K562 (cell line): Measurements from ENCODE around the gene DDX39A. TPM values are rescaled to one million over a fixed set of nuclear protein-coding genes. Genes with fewer than 3 reads are reported as not detected.
A peak's percentile ranks its signal among the peaks of the same experiment; 100 is the strongest.

Experiments
- CBX1 ChIP-seq: sonication (generic); IDR thresholded peaks from 2 replicates; pipeline ENCODE4 v1.6.1; 2016; ENCODE audit warnings: antibody characterized with exemption, low read depth, mild to moderate bottlenecking
- CTBP1 ChIP-seq: fragments of 450-650 bp; IDR thresholded peaks from 2 replicates; pipeline ENCODE4 v1.6.1; 2016; ENCODE audit warnings: borderline replicate concordance
- FUS ChIP-seq: fragments of 200-400 bp; formaldehyde crosslinking; optimal IDR thresholded peaks from 2 replicates; pipeline ENCODE3; 2017; ENCODE audit warnings: low read depth, low read length
- HNRNPL ChIP-seq: fragments of 200-400 bp; formaldehyde crosslinking; IDR thresholded peaks from 2 replicates; pipeline ENCODE4 v1.6.1; 2017; ENCODE audit warnings: low read depth, mild to moderate bottlenecking, low read length
- IRF1 ChIP-seq: sonication (generic); formaldehyde crosslinking; IDR thresholded peaks from 2 replicates; pipeline ENCODE4 v1.8.0; 2022; ENCODE audit warnings: missing genetic modification reagents, mild to moderate bottlenecking, borderline replicate concordance
- IRF2 ChIP-seq: sonication (generic); formaldehyde crosslinking; IDR thresholded peaks from 2 replicates; pipeline ENCODE4 v1.8.1; 2022; ENCODE audit warnings: mild to moderate bottlenecking, missing genetic modification reagents
- KDM2B ChIP-seq: fragments of 250-450 bp; sonication (Bioruptor Pico); IDR thresholded peaks from 2 replicates; pipeline ENCODE4 v1.8.0; 2021; ENCODE audit warnings: mild to moderate bottlenecking, moderate library complexity
- MTF1 ChIP-seq: fragments of 250-450 bp; sonication (Bioruptor Pico); IDR thresholded peaks from 2 replicates; pipeline ENCODE4 v1.9.0; 2021; ENCODE audit warnings: moderate library complexity, mild to moderate bottlenecking, inconsistent platforms, borderline replicate concordance
- POLR3A ChIP-seq: IDR thresholded peaks from 2 replicates; pipeline ENCODE4 v1.6.1; 2011; ENCODE audit warnings: borderline replicate concordance, mild to moderate bottlenecking, moderate library complexity; ENCODE audit not compliant: insufficient read length, insufficient read depth; ENCODE audit errors: extremely low read depth
- PTBP1 ChIP-seq: fragments of 200-400 bp; formaldehyde crosslinking; IDR thresholded peaks from 2 replicates; pipeline ENCODE4 v1.6.1; 2017; ENCODE audit warnings: low read depth, low read length
- RBM22 ChIP-seq: fragments of 200-400 bp; formaldehyde crosslinking; IDR thresholded peaks from 2 replicates; pipeline ENCODE4 v1.6.1; 2018; ENCODE audit warnings: low read length, low read depth; ENCODE audit not compliant: poor library complexity, severe bottlenecking
- SMC3 ChIP-seq: conservative IDR thresholded peaks from 2 replicates; pipeline ENCODE4 v1.6.1; 2011; ENCODE audit warnings: low read depth, low read length, improper control_type of control experiment; ENCODE audit not compliant: insufficient read depth
- TGIF2 ChIP-seq: sonication (generic); formaldehyde crosslinking; IDR thresholded peaks from 2 replicates; pipeline ENCODE4 v1.8.1; 2022; ENCODE audit warnings: mild to moderate bottlenecking, missing genetic modification reagents, moderate library complexity
- ZBTB17 ChIP-seq: fragments of 450-650 bp; formaldehyde crosslinking; IDR thresholded peaks from 2 replicates; pipeline ENCODE4 v1.4.0; 2020; ENCODE audit warnings: mild to moderate bottlenecking
- ZC3H8 ChIP-seq: fragments of 450-650 bp; IDR thresholded peaks from 2 replicates; pipeline ENCODE4 v1.6.1; 2017
- ZNF165 ChIP-seq: fragments of 250-450 bp; sonication (Bioruptor Pico); IDR thresholded peaks from 2 replicates; pipeline ENCODE4 v1.4.0; 2020; ENCODE audit warnings: borderline replicate concordance
- ZNF324 ChIP-seq: fragments of 250-450 bp; sonication (Bioruptor Pico); IDR thresholded peaks from 2 replicates; pipeline ENCODE4 v1.4.0; 2020; ENCODE audit warnings: mild to moderate bottlenecking
- ZNF561 ChIP-seq: fragments of 450-650 bp; formaldehyde crosslinking; conservative IDR thresholded peaks from 2 replicates; pipeline ENCODE4 v1.4.0; 2020; ENCODE audit warnings: mild to moderate bottlenecking, moderate library complexity
- ZNF76 ChIP-seq: fragments of 250-450 bp; sonication (Bioruptor Pico); IDR thresholded peaks from 2 replicates; pipeline ENCODE4 v1.4.0; 2020; ENCODE audit warnings: mild to moderate bottlenecking, moderate library complexity, borderline replicate concordance
- ZNF785 ChIP-seq: fragments of 250-450 bp; sonication (Bioruptor Pico); IDR thresholded peaks from 2 replicates; pipeline ENCODE4 v1.4.0; 2020; ENCODE audit warnings: mild to moderate bottlenecking
- polyA plus RNA-seq, 8 experiments: library from polyadenylated mRNA; depleted of rRNA in 4 of 8; stranded (reverse) in 5 of 8; unstranded in 3 of 8; fragments of >200 nt; fragmentation: Nextera tagmentation in 2 of 8; fragmentation: Illumina TruSeq in 1 of 8; extraction: Ambion mirVana in 2 of 8; extraction: Trizol in 1 of 8; gene quantifications; 2 replicates each; pipeline versions ENCODE4 v1.2.1 to v1.2.3, GENCODE V29; 2011 to 2014; ENCODE audit warnings: inconsistent platforms in 1 of 8, missing spikeins in 1 of 8
- total RNA-seq, 7 experiments: library from RNA; depleted of rRNA in 6 of 7; stranded (reverse); fragments of >200 nt in 6 of 7; fragmentation: Illumina TruSeq in 2 of 7; extraction: Trizol in 2 of 7; gene quantifications; 2 replicates each; pipeline versions ENCODE4 v1.2.1 to v1.2.3, GENCODE V29; 2011 to 2021; ENCODE audit warnings: low replicate concordance in 1 of 7
- TF ChIP-seq, protein P1 (sequence below): fragments of 150-350 bp; IDR thresholded peaks from 2 replicates; pipeline ENCODE4 v1.6.1; 2014; ENCODE audit warnings: low read depth, mild to moderate bottlenecking, low read length, borderline replicate concordance
- TF ChIP-seq, protein P2 (sequence below): fragments of 250-450 bp; sonication (Bioruptor Pico); IDR thresholded peaks from 2 replicates; pipeline ENCODE4 v1.4.0; 2020; ENCODE audit warnings: mild to moderate bottlenecking, moderate library complexity

DDX39A gene
- total and polyA plus RNA-seq, 9 of the 15 experiments (the other 6 are each of a cell fraction or from before 2014, with no cell fraction given) = 90.3 to 250 (median 188) TPM

- TF ChIP-seq ZNF785 (CRISPR knock-in tag) = no peak
- TF ChIP-seq IRF2 (CRISPR knock-in tag) = no peak
- TF ChIP-seq HNRNPL = no peak
- TF ChIP-seq, protein P1, sequence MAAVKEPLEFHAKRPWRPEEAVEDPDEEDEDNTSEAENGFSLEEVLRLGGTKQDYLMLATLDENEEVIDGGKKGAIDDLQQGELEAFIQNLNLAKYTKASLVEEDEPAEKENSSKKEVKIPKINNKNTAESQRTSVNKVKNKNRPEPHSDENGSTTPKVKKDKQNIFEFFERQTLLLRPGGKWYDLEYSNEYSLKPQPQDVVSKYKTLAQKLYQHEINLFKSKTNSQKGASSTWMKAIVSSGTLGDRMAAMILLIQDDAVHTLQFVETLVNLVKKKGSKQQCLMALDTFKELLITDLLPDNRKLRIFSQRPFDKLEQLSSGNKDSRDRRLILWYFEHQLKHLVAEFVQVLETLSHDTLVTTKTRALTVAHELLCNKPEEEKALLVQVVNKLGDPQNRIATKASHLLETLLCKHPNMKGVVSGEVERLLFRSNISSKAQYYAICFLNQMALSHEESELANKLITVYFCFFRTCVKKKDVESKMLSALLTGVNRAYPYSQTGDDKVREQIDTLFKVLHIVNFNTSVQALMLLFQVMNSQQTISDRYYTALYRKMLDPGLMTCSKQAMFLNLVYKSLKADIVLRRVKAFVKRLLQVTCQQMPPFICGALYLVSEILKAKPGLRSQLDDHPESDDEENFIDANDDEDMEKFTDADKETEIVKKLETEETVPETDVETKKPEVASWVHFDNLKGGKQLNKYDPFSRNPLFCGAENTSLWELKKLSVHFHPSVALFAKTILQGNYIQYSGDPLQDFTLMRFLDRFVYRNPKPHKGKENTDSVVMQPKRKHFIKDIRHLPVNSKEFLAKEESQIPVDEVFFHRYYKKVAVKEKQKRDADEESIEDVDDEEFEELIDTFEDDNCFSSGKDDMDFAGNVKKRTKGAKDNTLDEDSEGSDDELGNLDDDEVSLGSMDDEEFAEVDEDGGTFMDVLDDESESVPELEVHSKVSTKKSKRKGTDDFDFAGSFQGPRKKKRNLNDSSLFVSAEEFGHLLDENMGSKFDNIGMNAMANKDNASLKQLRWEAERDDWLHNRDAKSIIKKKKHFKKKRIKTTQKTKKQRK = no peak
- TF ChIP-seq CBX1 = peak; percentile 79; the same call in 1 of the 2 replicates
- TF ChIP-seq, protein P2, sequence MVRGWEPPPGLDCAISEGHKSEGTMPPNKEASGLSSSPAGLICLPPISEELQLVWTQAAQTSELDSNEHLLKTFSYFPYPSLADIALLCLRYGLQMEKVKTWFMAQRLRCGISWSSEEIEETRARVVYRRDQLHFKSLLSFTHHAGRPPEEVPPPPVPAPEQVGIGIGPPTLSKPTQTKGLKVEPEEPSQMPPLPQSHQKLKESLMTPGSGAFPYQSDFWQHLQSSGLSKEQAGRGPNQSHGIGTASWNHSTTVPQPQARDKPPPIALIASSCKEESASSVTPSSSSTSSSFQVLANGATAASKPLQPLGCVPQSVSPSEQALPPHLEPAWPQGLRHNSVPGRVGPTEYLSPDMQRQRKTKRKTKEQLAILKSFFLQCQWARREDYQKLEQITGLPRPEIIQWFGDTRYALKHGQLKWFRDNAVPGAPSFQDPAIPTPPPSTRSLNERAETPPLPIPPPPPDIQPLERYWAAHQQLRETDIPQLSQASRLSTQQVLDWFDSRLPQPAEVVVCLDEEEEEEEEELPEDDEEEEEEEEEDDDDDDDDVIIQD = no peak
- TF ChIP-seq RBM22 = no peak
- TF ChIP-seq ZBTB17 (CRISPR knock-in tag) = no peak
- TF ChIP-seq ZNF561 (CRISPR knock-in tag) = no peak
- no peak for TF ChIP-seq MTF1 (CRISPR knock-in tag)
- peak; percentile 58 for TF ChIP-seq FUS
- no peak for TF ChIP-seq ZNF324 (CRISPR knock-in tag)
- TF ChIP-seq POLR3A = no peak
- TF ChIP-seq CTBP1 = no peak; the same call in 1 of the 2 replicates
- no peak for TF ChIP-seq ZC3H8
- no peak for TF ChIP-seq PTBP1
- TF ChIP-seq KDM2B (CRISPR knock-in tag) = no peak
- no peak for TF ChIP-seq ZNF76
- no peak for TF ChIP-seq TGIF2 (CRISPR knock-in tag)
- TF ChIP-seq ZNF165 (CRISPR knock-in tag) = no peak
- TF ChIP-seq IRF1 (CRISPR knock-in tag) = no peak
- peak; percentile 95 for TF ChIP-seq SMC3
These were observed 13.1 kb downstream of the DDX39A start (continued) for GRCh38 chr19:14405758-14406644.
